ENCODE measurements around the gene AARS2.

Gene AARS2

GRCh38 chr6:44260011-44260410, 53.1 kb downstream of the AARS2 start:
- DNase-seq = no peak

GRCh38 chr6:44258921-44259320, 54.2 kb downstream of the AARS2 start:
- no peak for DNase-seq

- no peak for DNase-seq
Observed at GRCh38 chr6:44258325-44258863, 54.8 kb downstream of the AARS2 start.

- no peak for DNase-seq
Observed at GRCh38 chr6:44257753-44258324, 55.3 kb downstream of the AARS2 start.

- peak; percentile 84 for DNase-seq
Observed at GRCh38 chr6:44257025-44257752, 56.0 kb downstream of the AARS2 start, which contains the start of gene SLC35B2. TSS of gene SLC35B2 (minus strand) at chr6:44257528. CDS start at chr6:44257410, 118 bp downstream.

GRCh38 chr6:44256775-44257024, 56.4 kb downstream of the AARS2 start:
- DNase-seq = no peak

- DNase-seq = no peak
Observed at GRCh38 chr6:44255871-44256774, 57.0 kb downstream of the AARS2 start.

- no peak for DNase-seq
Observed at GRCh38 chr6:44255105-44255808, 57.9 kb downstream of the AARS2 start.

GRCh38 chr6:44254191-44255104, 58.7 kb downstream of the AARS2 start:
- no peak for DNase-seq

GRCh38 chr6:44253307-44254101, 59.6 kb downstream of the AARS2 start:
- no peak for DNase-seq

GRCh38 chr6:44251576-44252524, 61.3 kb downstream of the AARS2 start:
- DNase-seq = no peak

GRCh38 chr6:44250718-44251123, 62.4 kb downstream of the AARS2 start:
- no peak for DNase-seq

GRCh38 chr6:44250067-44250717, 63.0 kb downstream of the AARS2 start:
- no peak for DNase-seq

Measured in NCI-H748 treated with DMSO at 0.1 percent for 48 hours (cell line).